IMR-90 (cell line): Measurements from ENCODE around the gene CTAGE4. TPM values are rescaled to one million over a fixed set of nuclear protein-coding genes. Genes with fewer than 3 reads are reported as not detected.

Source experiments
- ATAC-seq: fragments of 200-7000 bp; cut with Tn5 transposase; 2 replicates; pipeline ENCODE4 v1.9.1; 2020; ENCODE audit warnings: low read depth, mild to moderate bottlenecking, moderate library complexity
- BruUV-seq: library from RNA; stranded (reverse); fragments of 400-500 nt; replicated peaks from 2 replicates; lab custom pipeline; 2021; lab: Mats Ljungman, UMichigan
- CTCF ChIA-PET: fragments of 300-600 bp; formaldehyde crosslinking; extraction: SDS; loops from one replicate; lab custom pipeline; 2021; ENCODE audit warnings: antibody characterized with exemption; lab: Yijun Ruan, JAX
- POLR2A ChIA-PET: fragments of 300-600 bp; sonication (Branson Sonifier 250); formaldehyde crosslinking; loops from one replicate; lab custom pipeline; 2022; ENCODE audit warnings: antibody characterized with exemption; ENCODE audit not compliant: unreplicated experiment; lab: Charles Lee
- DNase-seq: peaks from one replicate; pipeline ENCODE4 v3.0.0; 2013
- H2AFZ ChIP-seq: replicated peaks from 2 replicates; pipeline ENCODE3; 2013; ENCODE audit warnings: low read length, mild to moderate bottlenecking; ENCODE audit not compliant: poor library complexity
- H2AK5ac ChIP-seq: 2 replicates; pipeline ENCODE4 v1.6.1; 2013; ENCODE audit warnings: low read depth, low read length, inconsistent platforms
- H2AK9ac ChIP-seq: replicated peaks from 2 replicates; pipeline ENCODE3; 2013; ENCODE audit warnings: mild to moderate bottlenecking, low read depth, low read length, moderate library complexity; ENCODE audit not compliant: poor library complexity
- H2BK120ac ChIP-seq: 2 replicates; pipeline ENCODE4 v1.6.1; 2013; ENCODE audit warnings: low read depth, low read length, inconsistent platforms
- H2BK15ac ChIP-seq: 3 replicates; pipeline ENCODE4 v1.6.1; 2013; ENCODE audit warnings: low read depth, low read length, inconsistent platforms
- H2BK20ac ChIP-seq: 2 replicates; pipeline ENCODE4 v1.6.1; 2013; ENCODE audit warnings: low read depth, mild to moderate bottlenecking, inconsistent platforms, low read length, moderate library complexity
- H2BK5ac ChIP-seq: 2 replicates; pipeline ENCODE4 v1.6.1; 2013; ENCODE audit warnings: mild to moderate bottlenecking, low read depth, low read length, inconsistent platforms; ENCODE audit not compliant: poor library complexity, severe bottlenecking
- H3K14ac ChIP-seq: replicated peaks from 2 replicates; pipeline ENCODE4 v1.6.1; 2013; ENCODE audit warnings: low read depth, low read length, inconsistent platforms
- H3K18ac ChIP-seq: 2 replicates; pipeline ENCODE4 v1.6.1; 2013; ENCODE audit warnings: low read depth, low read length, control low read depth
- H3K23ac ChIP-seq: 2 replicates; pipeline ENCODE4 v1.6.1; 2013; ENCODE audit warnings: low read depth, low read length, inconsistent platforms
- H3K27ac ChIP-seq: 2 replicates; pipeline ENCODE4 v1.5.1; 2013; ENCODE audit warnings: mild to moderate bottlenecking, control low read depth, low read length; ENCODE audit not compliant: insufficient read depth
- H3K27me3 ChIP-seq: 2 replicates; pipeline ENCODE4 v1.6.1; 2013; ENCODE audit warnings: low read length; ENCODE audit not compliant: control insufficient read depth, insufficient read depth
- H3K36me3 ChIP-seq: 2 replicates; pipeline ENCODE4 v1.6.1; 2013; ENCODE audit warnings: low read length, mixed read lengths; ENCODE audit not compliant: control insufficient read depth, insufficient read depth
- H3K4ac ChIP-seq: 2 replicates; pipeline ENCODE4 v1.6.1; 2013; ENCODE audit warnings: low read depth, low read length, inconsistent platforms
- H3K4me1 ChIP-seq: 2 replicates; pipeline ENCODE4 v1.6.1; 2013; ENCODE audit warnings: low read length, mixed read lengths; ENCODE audit not compliant: control insufficient read depth, insufficient read depth
- H3K4me2 ChIP-seq: 2 replicates; pipeline ENCODE4 v1.6.1; 2013; ENCODE audit warnings: low read depth, mild to moderate bottlenecking, control low read depth, low read length, moderate library complexity
- H3K4me3 ChIP-seq: 2 replicates; pipeline ENCODE4 v1.5.1; 2013; ENCODE audit warnings: low read depth, mild to moderate bottlenecking, control low read depth, low read length, moderate library complexity; ENCODE audit not compliant: insufficient read depth
- H3K56ac ChIP-seq: 2 replicates; pipeline ENCODE4 v1.6.1; 2013; ENCODE audit warnings: low read length, inconsistent platforms; ENCODE audit not compliant: insufficient read depth; ENCODE audit errors: extremely low read depth
- H3K79me1 ChIP-seq, 2 experiments: 2 replicates each; pipeline ENCODE4 v1.6.1; 2013; ENCODE audit warnings: low read length in 2 of 2, inconsistent platforms in 1 of 2, low read depth in 1 of 2
- H3K9ac ChIP-seq: 2 replicates; pipeline ENCODE4 v1.6.1; 2013; ENCODE audit warnings: low read depth, low read length, control low read depth
- H3K9me1 ChIP-seq: 2 replicates; pipeline ENCODE4 v1.6.1; 2013; ENCODE audit warnings: low read length, inconsistent platforms; ENCODE audit not compliant: insufficient read depth
- H3K9me3 ChIP-seq: 2 replicates; pipeline ENCODE4 v1.6.1; 2013; ENCODE audit warnings: low read length; ENCODE audit not compliant: control insufficient read depth, insufficient read depth
- H4K20me1 ChIP-seq: 2 replicates; pipeline ENCODE4 v1.6.1; 2013; ENCODE audit warnings: low read length, inconsistent platforms; ENCODE audit not compliant: insufficient read depth
- H4K5ac ChIP-seq: 2 replicates; pipeline ENCODE4 v1.6.1; 2013; ENCODE audit warnings: mild to moderate bottlenecking, low read depth, low read length, control low read depth
- H4K8ac ChIP-seq, 2 experiments: 2 replicates each; pipeline ENCODE4 v1.6.1; 2013; ENCODE audit warnings: low read depth in 2 of 2, low read length in 2 of 2, control low read depth in 1 of 2, inconsistent platforms in 1 of 2
- H4K91ac ChIP-seq: 2 replicates; pipeline ENCODE4 v1.6.1; 2013; ENCODE audit warnings: low read depth, low read length, inconsistent platforms; ENCODE audit not compliant: insufficient read depth
- BHLHE40 ChIP-seq: fragments of 150-350 bp; IDR thresholded peaks from 2 replicates; pipeline ENCODE4 v1.6.1; 2016; ENCODE audit warnings: mild to moderate bottlenecking, low read depth, low read length
- CEBPB ChIP-seq: IDR thresholded peaks from 2 replicates; pipeline ENCODE4 v1.6.1; 2012; ENCODE audit warnings: low read depth, low read length, improper control_type of control experiment
- CHD1 ChIP-seq: IDR thresholded peaks from 2 replicates; pipeline ENCODE4 v1.6.1; 2012; ENCODE audit warnings: low read depth, low read length, improper control_type of control experiment
- ELK1 ChIP-seq: fragments of 150-350 bp; IDR thresholded peaks from 2 replicates; pipeline ENCODE4 v1.6.1; 2016; ENCODE audit warnings: low read depth, mild to moderate bottlenecking, low read length, moderate library complexity, borderline replicate concordance
- FOS ChIP-seq: fragments of 150-350 bp; IDR thresholded peaks from 2 replicates; pipeline ENCODE4 v1.6.1; 2016; ENCODE audit warnings: low read depth, low read length
- MAFK ChIP-seq: IDR thresholded peaks from 2 replicates; pipeline ENCODE4 v1.6.1; 2012; ENCODE audit warnings: low read depth, low read length, improper control_type of control experiment
- MAZ ChIP-seq: IDR thresholded peaks from 2 replicates; pipeline ENCODE4 v1.6.1; 2012; ENCODE audit warnings: low read depth, mild to moderate bottlenecking, low read length, improper control_type of control experiment, moderate library complexity, borderline replicate concordance
- MXI1 ChIP-seq: IDR thresholded peaks from 2 replicates; pipeline ENCODE4 v1.6.1; 2012; ENCODE audit warnings: low read depth, mild to moderate bottlenecking, low read length, moderate library complexity, borderline replicate concordance
- NFE2L2 ChIP-seq: fragments of 150-350 bp; IDR thresholded peaks from 2 replicates; pipeline ENCODE4 v1.6.1; 2016; ENCODE audit warnings: low read depth, mild to moderate bottlenecking, low read length
- POLR2A ChIP-seq: IDR thresholded peaks from 2 replicates; pipeline ENCODE4 v1.6.1; 2012; ENCODE audit warnings: mild to moderate bottlenecking, low read depth, low read length
- RAD21 ChIP-seq: IDR thresholded peaks from 2 replicates; pipeline ENCODE4 v1.6.1; 2012; ENCODE audit warnings: low read length, improper control_type of control experiment
- RCOR1 ChIP-seq: IDR thresholded peaks from 2 replicates; pipeline ENCODE4 v1.6.1; 2012; ENCODE audit warnings: mild to moderate bottlenecking, low read length, improper control_type of control experiment; ENCODE audit not compliant: insufficient replicate concordance
- RFX5 ChIP-seq: IDR thresholded peaks from 2 replicates; pipeline ENCODE4 v1.8.0; 2012; ENCODE audit warnings: low read depth, mild to moderate bottlenecking, low read length, moderate library complexity
- SMC3 ChIP-seq: fragments of 150-350 bp; IDR thresholded peaks from 2 replicates; pipeline ENCODE4 v1.6.1; 2016; ENCODE audit warnings: low read depth, mild to moderate bottlenecking, antibody characterized with exemption, low read length, moderate library complexity
- USF2 ChIP-seq: fragments of 150-350 bp; IDR thresholded peaks from 2 replicates; pipeline ENCODE4 v1.6.1; 2017; ENCODE audit warnings: mild to moderate bottlenecking, antibody characterized with exemption, low read length, low read depth
- WGBS, 2 experiments: methylation state at CpG; one replicate each; pipeline versions ENCODE4 v1.1.5 to v1.1.7; 2013; ENCODE audit warnings: missing lambda C conversion rate in 2 of 2; ENCODE audit not compliant: insufficient read length in 1 of 2; ENCODE audit errors: extremely low coverage in 2 of 2; 5-methylcytosine and 5-hydroxymethylcytosine counted together
- dilution Hi-C: fragments of 300-500 bp; cut with HindIII; formaldehyde crosslinking; loops from one replicate; pipeline ENCODE4 v1.14.3; 2018; ENCODE audit warnings: low sequenced_read_pairs; ENCODE audit not compliant: unreplicated experiment
- in situ Hi-C: fragments of 300-500 bp; cut with MboI; formaldehyde crosslinking; loops from 3 replicates; pipeline ENCODE4 v1.14.3; 2019; ENCODE audit warnings: low sequenced_read_pairs, inconsistent platforms, mixed read lengths
- intact Hi-C: fragments of 100-400 bp; cut with micrococcal nuclease; formaldehyde crosslinking; loops from 2 replicates; pipeline ENCODE4 v1.10.0; 2022
- polyA plus RNA-seq, 3 experiments: library from polyadenylated mRNA; depleted of rRNA; stranded (reverse); fragments of >200 nt; gene quantifications; 2 replicates each; pipeline ENCODE4 v1.2.3, GENCODE V29; 2012; ENCODE audit warnings: low replicate concordance in 1 of 3
- total RNA-seq: library from RNA; depleted of rRNA; stranded (reverse); fragments of >200 nt; gene quantifications from 2 replicates; pipeline ENCODE4 v1.2.3, GENCODE V29; 2012
- TF ChIP-seq, protein P1 (sequence below): conservative IDR thresholded peaks from 2 replicates; pipeline ENCODE4 v1.5.1; 2012; ENCODE audit warnings: mild to moderate bottlenecking, low read depth, low read length, improper control_type of control experiment

CTAGE4 gene
- total and polyA plus RNA-seq, 2 of the 4 experiments (the other 2 are of a cell fraction): 0.03 TPM; not detected in 1

DNA sequence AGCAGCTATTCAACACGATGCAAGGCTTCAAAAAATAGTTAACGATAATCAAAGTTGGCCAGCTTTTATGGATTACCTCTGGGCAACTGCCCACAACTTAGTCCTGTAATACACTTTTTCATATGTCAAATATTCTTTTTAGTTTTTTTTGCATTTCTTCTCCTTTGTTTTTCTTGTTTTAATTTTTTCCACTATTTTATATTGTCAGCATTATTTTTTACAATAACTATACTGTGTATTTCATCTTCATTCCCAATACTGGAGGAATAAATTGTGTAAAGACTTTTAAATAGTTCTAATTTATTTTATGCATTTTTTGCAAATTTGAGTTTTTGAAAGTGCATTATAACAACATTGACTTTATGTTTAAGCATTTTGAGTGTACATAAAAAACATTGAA lies 18.5 kb upstream of the CTAGE4 start:
- intact Hi-C loops: no loop called here
- ATAC-seq: no peak
- POLR2A ChIA-PET: no interaction called here

More for the DNA sequence above, 18.5 kb upstream of the CTAGE4 start:
- Histone ChIP-seq H2AK5ac (no peak overlapping the region), H3K4ac (no peak overlapping the region), H3K18ac (no peak overlapping the region), H2BK120ac (no peak overlapping the region), H3K23ac (no peak overlapping the region), H3K9me3 (no peaks in the 10 kb centered on the region), H2BK20ac (no peak overlapping the region), H2BK5ac (no peak overlapping the region), H2AK9ac (no peak overlapping the region), H3K27me3 (no peaks in the 10 kb centered on the region), H3K79me1 (no peaks in the 10 kb centered on the region), H3K9ac (no peak overlapping the region), H4K5ac (no peak overlapping the region), H3K4me1 (no peaks in the 10 kb centered on the region), H3K9me1 (no peaks in the 10 kb centered on the region), H4K8ac (no peak overlapping the region), H3K14ac (no peak overlapping the region), H2BK15ac (no peak overlapping the region), H3K36me3 (no peaks in the 10 kb centered on the region), H4K20me1 (no peaks in the 10 kb centered on the region), H3K56ac (no peak overlapping the region), H3K4me2 (no peak overlapping the region), H2AFZ (no peak overlapping the region), H3K27ac (no peak overlapping the region), H3K4me3 (no peak overlapping the region), H4K91ac (no peak overlapping the region)
- CTCF ChIA-PET: no interaction called here
- in situ Hi-C loops: no loop called here
- dilution Hi-C loops: no loop called here
- no TSS peak for BruUV-seq
- DNase-seq: no peak
- no CpG with 5 or more reads among the region's 2 CpGs for WGBS, 2 experiments
- no peak for TF ChIP-seq RAD21
- TF ChIP-seq BHLHE40: no peak
- TF ChIP-seq RFX5: no peak
- no peak for TF ChIP-seq ELK1
- TF ChIP-seq USF2: no peak
- no peak for TF ChIP-seq POLR2A
- TF ChIP-seq MXI1: no peak
- TF ChIP-seq CEBPB: no peak
- TF ChIP-seq NFE2L2: no peak
- no peak for TF ChIP-seq FOS
- no peak for TF ChIP-seq MAZ
- TF ChIP-seq RCOR1: no peak
- no peak for TF ChIP-seq SMC3
- TF ChIP-seq MAFK: no peak
- TF ChIP-seq, protein P1, sequence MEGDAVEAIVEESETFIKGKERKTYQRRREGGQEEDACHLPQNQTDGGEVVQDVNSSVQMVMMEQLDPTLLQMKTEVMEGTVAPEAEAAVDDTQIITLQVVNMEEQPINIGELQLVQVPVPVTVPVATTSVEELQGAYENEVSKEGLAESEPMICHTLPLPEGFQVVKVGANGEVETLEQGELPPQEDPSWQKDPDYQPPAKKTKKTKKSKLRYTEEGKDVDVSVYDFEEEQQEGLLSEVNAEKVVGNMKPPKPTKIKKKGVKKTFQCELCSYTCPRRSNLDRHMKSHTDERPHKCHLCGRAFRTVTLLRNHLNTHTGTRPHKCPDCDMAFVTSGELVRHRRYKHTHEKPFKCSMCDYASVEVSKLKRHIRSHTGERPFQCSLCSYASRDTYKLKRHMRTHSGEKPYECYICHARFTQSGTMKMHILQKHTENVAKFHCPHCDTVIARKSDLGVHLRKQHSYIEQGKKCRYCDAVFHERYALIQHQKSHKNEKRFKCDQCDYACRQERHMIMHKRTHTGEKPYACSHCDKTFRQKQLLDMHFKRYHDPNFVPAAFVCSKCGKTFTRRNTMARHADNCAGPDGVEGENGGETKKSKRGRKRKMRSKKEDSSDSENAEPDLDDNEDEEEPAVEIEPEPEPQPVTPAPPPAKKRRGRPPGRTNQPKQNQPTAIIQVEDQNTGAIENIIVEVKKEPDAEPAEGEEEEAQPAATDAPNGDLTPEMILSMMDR: no peak
- TF ChIP-seq CHD1: no peak
